Measurements from ENCODE around the gene STOX1. TPM values are rescaled to one million over a fixed set of nuclear protein-coding genes. Genes with fewer than 3 reads are reported as not detected.

The STOX1 gene, protein sequence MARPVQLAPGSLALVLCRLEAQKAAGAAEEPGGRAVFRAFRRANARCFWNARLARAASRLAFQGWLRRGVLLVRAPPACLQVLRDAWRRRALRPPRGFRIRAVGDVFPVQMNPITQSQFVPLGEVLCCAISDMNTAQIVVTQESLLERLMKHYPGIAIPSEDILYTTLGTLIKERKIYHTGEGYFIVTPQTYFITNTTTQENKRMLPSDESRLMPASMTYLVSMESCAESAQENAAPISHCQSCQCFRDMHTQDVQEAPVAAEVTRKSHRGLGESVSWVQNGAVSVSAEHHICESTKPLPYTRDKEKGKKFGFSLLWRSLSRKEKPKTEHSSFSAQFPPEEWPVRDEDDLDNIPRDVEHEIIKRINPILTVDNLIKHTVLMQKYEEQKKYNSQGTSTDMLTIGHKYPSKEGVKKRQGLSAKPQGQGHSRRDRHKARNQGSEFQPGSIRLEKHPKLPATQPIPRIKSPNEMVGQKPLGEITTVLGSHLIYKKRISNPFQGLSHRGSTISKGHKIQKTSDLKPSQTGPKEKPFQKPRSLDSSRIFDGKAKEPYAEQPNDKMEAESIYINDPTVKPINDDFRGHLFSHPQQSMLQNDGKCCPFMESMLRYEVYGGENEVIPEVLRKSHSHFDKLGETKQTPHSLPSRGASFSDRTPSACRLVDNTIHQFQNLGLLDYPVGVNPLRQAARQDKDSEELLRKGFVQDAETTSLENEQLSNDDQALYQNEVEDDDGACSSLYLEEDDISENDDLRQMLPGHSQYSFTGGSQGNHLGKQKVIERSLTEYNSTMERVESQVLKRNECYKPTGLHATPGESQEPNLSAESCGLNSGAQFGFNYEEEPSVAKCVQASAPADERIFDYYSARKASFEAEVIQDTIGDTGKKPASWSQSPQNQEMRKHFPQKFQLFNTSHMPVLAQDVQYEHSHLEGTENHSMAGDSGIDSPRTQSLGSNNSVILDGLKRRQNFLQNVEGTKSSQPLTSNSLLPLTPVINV
- 35.9 and 53.9 TPM in 2 replicates for total RNA-seq (ENCODE audit: low replicate concordance)

DNA sequence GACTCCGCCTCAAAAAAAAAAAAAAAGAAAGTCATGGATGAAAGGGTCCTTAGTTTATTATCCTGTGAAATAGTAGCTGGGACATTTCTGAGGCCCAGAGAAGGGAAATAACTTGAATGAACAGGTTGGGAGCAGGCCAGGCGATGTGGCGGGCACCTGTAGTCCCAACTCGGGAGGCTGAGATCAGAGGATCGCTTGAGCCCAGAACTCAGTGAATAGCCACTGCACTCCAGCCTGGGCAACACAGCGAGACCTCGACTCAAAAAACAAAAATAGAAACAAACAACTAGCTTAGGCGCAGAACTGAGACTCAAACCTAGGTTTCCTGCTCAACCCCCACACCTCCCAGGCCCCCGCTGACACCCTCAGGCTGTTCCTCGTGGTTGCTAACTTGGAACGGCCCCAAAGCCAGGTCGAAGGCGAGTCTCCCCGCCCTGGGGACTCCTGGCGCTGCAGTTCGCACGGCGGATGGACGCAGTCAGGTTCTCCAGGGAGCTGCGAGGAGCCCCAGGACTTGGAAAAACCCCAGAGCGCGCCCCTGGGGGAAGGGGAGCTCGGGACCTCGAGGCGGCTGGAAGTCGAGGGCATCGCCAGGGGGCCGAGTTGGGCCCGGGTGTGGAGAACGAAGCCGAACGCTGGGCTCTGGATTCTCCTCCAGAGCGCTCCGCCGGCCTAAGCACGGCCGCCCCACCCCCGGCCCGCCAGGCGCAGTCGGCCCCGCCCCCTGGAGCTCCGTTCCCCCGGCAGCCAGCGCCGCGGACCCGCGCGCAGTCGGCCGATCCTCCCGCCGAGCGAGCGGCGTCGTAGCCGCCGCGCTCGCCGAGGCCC lies at the start of gene STOX1:
Gene STOX1 (plus strand): TSS at position 768 of the 828 bp plus-strand sequence. CDS start 93 bp downstream, outside the sequence.
- Mint-ChIP-seq H3K4me3 (peak within 1 kb of the TSS; percentile 92), H3K27me3 (ENCODE audit: insufficient read depth, low read depth) (peaks cover 11% of the 10 kb centered on the region), H3K9me3 (no peaks in the 10 kb centered on the region), H3K27ac (peak within 1 kb of the TSS; percentile 95), H3K4me1 (peaks cover 21% of the 10 kb centered on the region), H3K36me3 (no peaks in the 10 kb centered on the region)
- peak within 1 kb of the TSS; percentile 60 for H3K9ac ChIP-seq
- peaks cover 19% of the 10 kb centered on the region for H3K4me1 ChIP-seq
- peak within 1 kb of the TSS; percentile 92 for H3K4me3 ChIP-seq
- no peaks in the 10 kb centered on the region for H4K20me1 ChIP-seq (ENCODE audit: low read depth)
- H3K27me3 ChIP-seq, result peaks cover 5% of the 10 kb centered on the region
- H3K27ac ChIP-seq, result peak within 1 kb of the TSS; percentile 66
- peak; percentile 91 for DNase-seq (ENCODE audit: low spot score)
- H3K9me3 ChIP-seq (ENCODE audit: low read depth), result no peaks in the 10 kb centered on the region
- no peaks in the 10 kb centered on the region for H3K36me3 ChIP-seq
- H3K4me2 ChIP-seq, result peak within 1 kb of the TSS; percentile 98
- peaks cover 41% of the 10 kb centered on the region for H3K79me2 ChIP-seq (ENCODE audit: low read depth)
- H2AFZ ChIP-seq (replicated peaks), result peak within 1 kb of the TSS; percentile 89
- TF ChIP-seq EZH2phosphoT487 (IDR thresholded peaks at IDR 0.05) (no peak), EZH2 (IDR thresholded peaks at IDR 0.05) (no peak)
- TF ChIP-seq, protein P1, sequence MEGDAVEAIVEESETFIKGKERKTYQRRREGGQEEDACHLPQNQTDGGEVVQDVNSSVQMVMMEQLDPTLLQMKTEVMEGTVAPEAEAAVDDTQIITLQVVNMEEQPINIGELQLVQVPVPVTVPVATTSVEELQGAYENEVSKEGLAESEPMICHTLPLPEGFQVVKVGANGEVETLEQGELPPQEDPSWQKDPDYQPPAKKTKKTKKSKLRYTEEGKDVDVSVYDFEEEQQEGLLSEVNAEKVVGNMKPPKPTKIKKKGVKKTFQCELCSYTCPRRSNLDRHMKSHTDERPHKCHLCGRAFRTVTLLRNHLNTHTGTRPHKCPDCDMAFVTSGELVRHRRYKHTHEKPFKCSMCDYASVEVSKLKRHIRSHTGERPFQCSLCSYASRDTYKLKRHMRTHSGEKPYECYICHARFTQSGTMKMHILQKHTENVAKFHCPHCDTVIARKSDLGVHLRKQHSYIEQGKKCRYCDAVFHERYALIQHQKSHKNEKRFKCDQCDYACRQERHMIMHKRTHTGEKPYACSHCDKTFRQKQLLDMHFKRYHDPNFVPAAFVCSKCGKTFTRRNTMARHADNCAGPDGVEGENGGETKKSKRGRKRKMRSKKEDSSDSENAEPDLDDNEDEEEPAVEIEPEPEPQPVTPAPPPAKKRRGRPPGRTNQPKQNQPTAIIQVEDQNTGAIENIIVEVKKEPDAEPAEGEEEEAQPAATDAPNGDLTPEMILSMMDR (IDR thresholded peaks at IDR 0.05), result no peak
- H3F3A ChIP-seq (ENCODE audit: low read depth), result peaks cover 39% of the 10 kb centered on the region

- Histone ChIP-seq H3K9ac (no peak overlapping the region), H3K4me3 (no peak overlapping the region), H3K4me2 (no peak overlapping the region), H3K4me1 (no peaks in the 10 kb centered on the region), H3K9me3 (ENCODE audit: low read depth) (no peaks in the 10 kb centered on the region), H3K36me3 (peaks cover 38% of the 10 kb centered on the region), H4K20me1 (ENCODE audit: low read depth) (no peaks in the 10 kb centered on the region), H3F3A (ENCODE audit: low read depth) (peaks cover 42% of the 10 kb centered on the region), H3K27me3 (no peaks in the 10 kb centered on the region), H3K27ac (peak overlapping the region; percentile 27), H2AFZ (replicated peaks) (no peak overlapping the region), H3K79me2 (ENCODE audit: low read depth) (peaks cover 6% of the 10 kb centered on the region)
- Mint-ChIP-seq H3K4me1 (no peaks in the 10 kb centered on the region), H3K27ac (no peak overlapping the region), H3K9me3 (no peaks in the 10 kb centered on the region), H3K27me3 (ENCODE audit: insufficient read depth, low read depth) (no peaks in the 10 kb centered on the region), H3K36me3 (peaks cover 50% of the 10 kb centered on the region), H3K4me3 (no peak overlapping the region)
- DNase-seq (ENCODE audit: low spot score), result no peak
- no peak for TF ChIP-seq EZH2 (IDR thresholded peaks at IDR 0.05)
These were observed 45.4 kb upstream of the STOX1 start for GRCh38 chr10:68781613-68782574.

DNA sequence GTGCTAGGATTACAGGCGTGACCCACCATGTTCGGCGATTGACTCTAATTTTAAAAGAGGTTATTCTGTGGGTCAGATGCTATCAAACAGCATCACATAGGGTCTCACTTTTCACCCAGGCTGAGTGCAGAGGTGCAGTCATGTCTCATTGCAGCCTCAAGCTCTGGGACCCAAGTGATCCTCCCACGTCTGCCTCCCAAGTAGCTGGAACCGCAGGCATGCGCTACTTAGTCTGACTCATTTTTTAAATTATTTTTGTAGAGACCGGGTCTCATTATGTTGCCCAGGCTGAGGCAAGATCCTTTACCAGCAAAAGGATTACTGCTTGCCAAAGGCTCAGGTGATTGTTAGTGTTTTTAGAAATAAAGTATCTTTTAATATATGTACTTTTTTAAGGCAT lies 42.9 kb upstream of the STOX1 start:
- Mint-ChIP-seq H3K36me3 (peaks cover 39% of the 10 kb centered on the region), H3K4me3 (no peak overlapping the region), H3K4me1 (no peaks in the 10 kb centered on the region), H3K27me3 (ENCODE audit: insufficient read depth, low read depth) (peaks cover 2% of the 10 kb centered on the region), H3K27ac (no peak overlapping the region), H3K9me3 (no peaks in the 10 kb centered on the region)
- DNase-seq (ENCODE audit: low spot score), result no peak
- H3K9me3 ChIP-seq (ENCODE audit: low read depth), result no peaks in the 10 kb centered on the region
- H3K4me3 ChIP-seq, result no peak overlapping the region
- no peaks in the 10 kb centered on the region for H4K20me1 ChIP-seq (ENCODE audit: low read depth)
- H2AFZ ChIP-seq (replicated peaks), result no peak overlapping the region
- no peak overlapping the region for H3K9ac ChIP-seq
- H3K79me2 ChIP-seq (ENCODE audit: low read depth), result peaks cover 6% of the 10 kb centered on the region
- no peaks in the 10 kb centered on the region for H3K4me1 ChIP-seq
- H3K36me3 ChIP-seq, result peaks cover 38% of the 10 kb centered on the region
- TF ChIP-seq EZH2phosphoT487 (IDR thresholded peaks at IDR 0.05) (no peak), EZH2 (IDR thresholded peaks at IDR 0.05) (no peak)
- TF ChIP-seq, protein P1 (IDR thresholded peaks at IDR 0.05), result no peak
- peaks cover 48% of the 10 kb centered on the region for H3F3A ChIP-seq (ENCODE audit: low read depth)
- H3K27ac ChIP-seq, result peak overlapping the region; percentile 34
- H3K4me2 ChIP-seq, result no peak overlapping the region
- no peaks in the 10 kb centered on the region for H3K27me3 ChIP-seq
